Activated naive CD4-positive, alpha-beta T cell (primary cell): ENCODE data around the gene MYT1.

ENCODE experiments used
- DNase-seq, 4 experiments: peaks; one replicate each; lab custom pipeline; 2025; lab: John Stamatoyannopoulos, UW

Gene MYT1

GRCh38 chr20:64153861-64154589 is 10.2 kb upstream of the MYT1 start:
- DNase-seq: no peak

GRCh38 chr20:64154590-64155257 is 9.5 kb upstream of the MYT1 start:
- DNase-seq: no peak

DNA sequence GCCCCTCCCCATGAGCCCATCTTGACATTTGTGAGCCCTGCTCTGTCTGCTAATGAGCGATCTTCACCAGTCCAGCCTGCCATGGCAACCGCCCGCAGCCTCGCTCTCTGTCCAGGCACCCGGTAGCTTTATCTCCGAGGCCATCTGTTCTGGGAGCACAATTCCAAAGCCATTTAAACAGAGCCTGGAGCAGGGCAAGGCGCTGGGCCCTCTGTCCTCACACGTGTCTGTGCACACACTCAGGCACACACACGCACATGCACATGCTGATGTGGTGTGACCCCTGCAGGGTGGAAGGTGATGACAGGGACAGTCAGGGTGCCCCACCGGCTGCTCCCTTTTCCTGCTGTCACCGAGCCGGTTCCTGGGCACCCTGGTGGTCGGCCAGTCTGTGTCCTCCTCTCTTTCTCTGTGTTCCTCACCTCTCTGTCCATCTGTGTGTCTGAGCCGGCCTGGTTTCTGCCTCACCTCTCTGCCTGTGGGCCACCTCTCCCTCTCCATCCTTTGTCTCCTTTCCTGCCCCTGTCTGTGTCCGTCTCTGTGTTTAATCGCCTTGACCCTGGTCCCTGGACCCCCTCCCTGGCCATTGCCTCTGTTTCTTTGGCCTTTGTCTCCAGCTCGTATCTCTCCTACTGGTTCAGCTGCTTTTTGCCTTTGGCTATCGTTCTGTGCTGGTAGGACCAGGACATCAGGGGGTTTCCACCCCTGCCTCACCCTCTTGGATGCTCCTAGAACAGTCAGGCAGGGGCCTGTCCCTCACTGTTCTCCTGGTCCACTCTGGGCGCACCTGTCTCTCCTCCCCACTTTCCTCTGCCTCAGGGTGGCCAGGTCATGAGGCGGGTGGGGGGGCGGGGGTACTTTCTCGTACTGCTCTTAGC is 8.8 kb upstream of the MYT1 start:
- DNase-seq: no peak

DNA sequence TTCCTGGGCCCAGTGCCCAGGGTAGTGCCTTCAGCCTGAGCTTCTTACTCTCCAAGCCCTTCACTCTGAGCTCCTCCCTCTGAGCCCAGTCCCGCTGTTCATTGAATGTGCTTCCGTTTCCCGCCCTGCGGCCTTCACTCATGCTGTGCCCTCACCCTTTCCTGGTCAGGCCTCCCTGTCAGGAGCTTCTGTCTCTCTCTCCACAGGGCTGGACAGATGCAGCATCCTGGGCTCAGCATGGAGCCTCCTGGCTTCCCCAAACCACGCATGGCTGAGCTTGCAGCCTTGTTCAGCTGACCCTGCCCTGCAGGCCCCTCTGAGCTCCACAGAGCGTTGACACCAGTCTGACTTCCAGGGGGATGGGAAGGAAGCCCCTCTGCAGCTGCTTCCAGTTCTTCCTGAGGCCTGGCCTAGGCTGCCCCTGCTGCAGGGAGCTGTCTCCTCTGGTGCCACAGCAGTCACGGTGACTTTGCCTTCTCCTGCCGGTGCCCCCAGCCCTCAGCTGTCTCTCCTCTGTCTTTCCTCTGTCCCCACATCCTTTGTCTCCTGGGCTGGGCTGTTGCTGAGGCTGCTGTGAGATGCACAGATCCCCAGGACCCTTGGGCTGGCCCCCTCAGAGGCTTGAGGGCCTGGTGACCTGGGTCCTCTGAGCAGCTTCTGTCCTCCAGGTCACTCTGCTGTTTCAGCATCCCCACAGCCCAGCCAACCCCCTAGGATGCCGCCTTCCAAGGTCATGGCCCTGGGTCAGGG is 7.9 kb upstream of the MYT1 start:
- DNase-seq: no peak

- no peak for DNase-seq
These were observed 7.1 kb upstream of the MYT1 start for GRCh38 chr20:64156886-64157875.

GRCh38 chr20:64157878-64158277 is 6.4 kb upstream of the MYT1 start:
- no peak for DNase-seq

DNA sequence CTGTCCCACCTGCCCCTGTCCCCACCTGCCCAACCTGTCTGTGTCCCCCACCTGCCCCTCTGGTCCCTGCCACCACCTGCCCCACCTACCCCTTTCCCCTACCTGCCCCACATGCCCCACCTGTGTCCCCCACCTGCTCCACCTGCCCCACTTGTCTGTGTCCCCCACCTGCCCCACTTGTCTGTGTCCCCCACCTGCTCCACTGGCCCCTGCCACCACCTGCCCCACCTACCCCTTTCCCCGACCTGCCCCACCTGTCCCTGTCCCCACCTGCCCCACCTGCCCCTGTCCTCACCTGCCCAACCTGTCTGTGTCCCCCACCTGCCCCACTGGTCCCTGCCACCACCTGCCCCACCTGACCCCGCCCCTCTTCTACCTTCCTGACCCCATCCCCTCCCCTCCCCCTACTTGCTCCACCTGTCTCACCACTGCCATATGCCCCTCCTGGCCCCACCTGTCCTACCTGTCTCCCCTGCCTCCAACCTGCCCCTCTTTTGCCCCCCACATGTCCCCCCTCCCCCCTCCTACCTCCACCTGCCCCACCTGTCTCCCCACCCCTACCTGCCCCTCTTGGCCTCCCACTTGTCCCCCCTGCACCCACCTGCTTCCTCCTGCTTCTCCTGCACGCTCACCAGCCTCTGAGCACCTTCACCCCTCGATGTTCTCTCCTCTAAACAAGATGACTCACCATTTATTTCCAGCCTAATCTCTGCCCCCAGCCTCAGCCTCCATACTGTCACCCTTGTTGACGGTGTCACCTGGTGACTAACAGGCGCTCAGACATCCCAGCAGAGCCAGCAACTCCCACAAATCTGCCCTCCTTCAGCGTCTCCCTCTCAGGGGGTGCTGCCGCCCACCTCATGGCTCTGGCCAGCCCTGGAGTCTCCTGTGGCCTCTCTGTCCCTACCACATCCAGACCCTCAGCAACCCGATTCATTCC is 5.6 kb upstream of the MYT1 start:
- no peak for DNase-seq

- no peak for DNase-seq
These were observed 5.0 kb upstream of the MYT1 start for GRCh38 chr20:64159286-64159680.

DNA sequence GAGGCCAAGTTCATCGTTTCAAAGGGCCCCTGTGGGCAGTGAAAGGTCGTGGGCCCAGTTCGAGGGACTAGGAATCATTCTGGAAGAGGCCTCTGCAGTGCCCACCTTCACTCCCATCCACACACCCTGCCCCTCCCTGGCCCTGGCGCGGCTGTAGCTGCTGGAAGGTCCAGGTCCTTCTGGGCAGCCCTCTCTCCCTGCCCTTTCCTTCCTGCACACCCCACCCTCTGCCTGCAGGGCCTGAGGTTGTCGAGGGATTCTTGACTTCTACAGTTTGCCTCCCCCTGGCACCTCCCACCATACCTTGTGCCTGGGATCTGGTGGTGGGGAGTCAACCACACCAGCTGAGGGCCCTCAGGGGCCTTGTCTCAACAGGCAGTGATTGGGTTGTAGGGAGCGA is 4.5 kb upstream of the MYT1 start:
- no peak for DNase-seq

- no peak for DNase-seq
These were observed 4.1 kb upstream of the MYT1 start for GRCh38 chr20:64160118-64160517.

- no peak for DNase-seq
These were observed 3.5 kb upstream of the MYT1 start for GRCh38 chr20:64160526-64161355.

DNA sequence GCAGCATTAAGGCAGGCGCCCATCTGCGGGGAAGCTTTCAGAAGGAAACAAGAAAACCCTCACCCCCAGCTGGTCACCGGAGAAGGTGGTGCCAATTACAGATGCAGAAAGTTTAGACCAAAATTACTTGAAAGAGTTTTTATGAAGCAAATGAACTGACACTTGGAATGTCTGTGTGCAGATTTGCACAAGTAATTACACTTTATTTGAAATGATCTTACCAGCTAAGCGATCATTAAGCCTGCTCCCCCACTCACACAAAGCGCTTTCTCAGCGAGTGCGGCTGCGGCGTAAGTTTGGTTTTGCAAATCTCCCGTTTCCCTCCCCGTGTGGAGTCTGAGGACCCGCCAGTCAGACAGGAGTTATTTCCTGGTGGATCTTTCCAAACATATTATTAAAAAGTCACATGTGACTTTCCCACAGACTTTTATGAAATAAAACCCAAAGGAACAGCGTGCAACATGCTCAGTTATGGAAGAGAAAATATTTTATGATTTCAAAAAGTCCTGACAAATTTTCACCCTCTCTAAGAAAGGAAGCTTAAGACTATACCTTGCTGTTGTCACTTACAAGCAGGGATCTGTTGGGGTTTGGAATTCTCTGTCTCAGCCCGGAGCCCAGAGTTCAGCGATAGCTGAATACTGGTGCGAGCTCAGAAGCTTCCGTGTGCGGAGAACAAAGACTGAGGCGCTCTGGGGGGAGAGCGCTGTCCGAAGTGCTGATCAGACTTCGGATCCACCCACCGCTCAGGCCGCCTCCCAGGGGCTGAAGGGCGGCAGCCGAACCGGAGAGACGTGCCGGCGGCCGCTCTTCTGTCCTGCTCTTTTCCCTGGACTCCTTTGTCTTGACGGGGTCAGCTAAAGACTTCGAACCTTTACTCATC is 2.7 kb upstream of the MYT1 start:
- DNase-seq: no peak

GRCh38 chr20:64162239-64162910 is 1.9 kb upstream of the MYT1 start:
- DNase-seq: no peak

DNA sequence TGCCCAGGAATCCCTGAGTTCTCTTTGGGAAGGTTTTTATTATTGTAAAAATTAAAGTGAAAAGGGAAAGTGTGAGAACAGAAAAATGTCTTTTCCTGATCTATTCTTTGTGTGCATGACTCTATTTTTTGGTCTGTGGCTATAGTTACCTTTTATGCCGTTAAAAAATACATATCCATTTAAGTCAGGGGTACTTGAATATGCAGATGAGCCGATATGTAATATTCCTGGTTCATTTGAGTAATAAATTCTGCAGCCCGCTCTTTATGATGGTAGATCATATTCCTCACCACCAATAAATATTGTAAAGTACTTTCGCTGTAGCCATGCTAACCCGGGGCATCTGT is 503 bp upstream of the MYT1 start:
- no peak for DNase-seq

GRCh38 chr20:64165866-64166600 is 1.8 kb downstream of the MYT1 start:
- no peak for DNase-seq

DNA sequence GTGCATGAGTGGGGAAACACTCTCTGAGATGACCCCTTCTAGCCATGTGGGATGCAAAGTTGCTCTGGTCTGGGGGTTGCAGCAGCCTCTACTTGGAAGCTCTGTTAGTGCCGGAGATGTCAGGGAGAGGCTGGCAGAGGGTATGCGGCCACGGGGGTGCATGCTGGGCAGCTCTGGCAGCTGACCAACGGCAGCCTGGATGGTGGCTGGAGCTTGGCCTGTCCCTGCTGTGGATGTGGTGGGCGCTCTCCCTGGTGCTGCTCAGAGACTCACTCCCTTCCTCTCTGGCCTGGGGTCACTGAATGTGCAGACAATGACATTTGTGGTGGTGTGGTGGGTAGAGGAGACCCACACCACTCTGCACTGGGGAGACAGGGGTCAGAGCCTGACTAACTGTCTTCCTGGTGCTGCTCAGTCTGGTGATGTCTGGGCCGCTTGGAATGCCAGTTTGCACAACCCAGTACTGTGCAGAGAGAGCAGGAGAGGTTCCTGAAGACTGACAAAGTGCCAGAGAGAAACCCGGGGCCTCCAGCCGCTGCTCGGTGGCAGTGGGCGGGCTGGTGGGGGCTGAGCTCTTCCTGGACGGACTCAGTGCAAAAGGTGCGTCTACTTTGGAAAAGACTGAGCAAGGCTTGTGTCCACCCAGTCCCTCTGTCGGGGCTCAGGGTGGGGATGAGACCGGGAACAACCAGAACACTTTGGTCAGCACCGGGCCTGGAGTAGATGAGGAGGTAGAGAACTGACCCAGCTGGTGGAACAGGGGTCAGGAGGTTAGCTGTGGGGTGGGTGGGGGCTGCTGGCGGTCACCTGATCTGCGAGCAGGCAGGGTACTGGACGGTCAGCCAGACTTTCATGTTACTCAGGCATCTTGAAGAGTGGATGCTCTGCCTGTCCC is 2.7 kb downstream of the MYT1 start:
- DNase-seq: no peak
